B cell (primary cell): ENCODE measurements around the gene KRT80. TPM values are rescaled to one million over a fixed set of nuclear protein-coding genes. Genes with fewer than 3 reads are reported as not detected.

Source experiments
- ATAC-seq: fragments of 200-7000 bp; cut with Tn5 transposase; one replicate; pipeline ENCODE4 v1.10.0; 2021; ENCODE audit warnings: low read depth, mild to moderate bottlenecking, moderate number of reproducible peaks, moderate library complexity
- CTCF ChIA-PET: fragments of 350-600 bp; sonication (Branson Sonifier 250); formaldehyde crosslinking; loops from one replicate; lab custom pipeline; 2021; ENCODE audit warnings: antibody characterized with exemption, inconsistent platforms; lab: Charles Lee
- POLR2A ChIA-PET: fragments of 350-600 bp; sonication (Branson Sonifier 250); formaldehyde crosslinking; loops from one replicate; lab custom pipeline; 2021; ENCODE audit warnings: antibody characterized with exemption; lab: Charles Lee
- DNase-seq: peaks from one replicate; pipeline ENCODE4 v3.0.0; 2013
- H2AFZ ChIP-seq: 2 replicates; pipeline ENCODE4 v1.6.1; 2012; ENCODE audit warnings: mild to moderate bottlenecking, low read depth, low read length; ENCODE audit not compliant: insufficient read depth, poor library complexity, severe bottlenecking
- H3K27ac ChIP-seq, 2 donors: 1 replicate in 1 of 2; 2 replicates in 1 of 2; pipeline ENCODE4 v1.5.1; 2012 to 2013; ENCODE audit warnings: low read length in 2 of 2, mild to moderate bottlenecking in 2 of 2, moderate library complexity in 1 of 2
- H3K27me3 ChIP-seq, 4 experiments: fragments of 200-600 bp in 1 of 4; sonication (generic) in 1 of 4; replicated peaks in 1 of 4; 1 replicate in 2 of 4; 2 replicates in 2 of 4; pipeline versions ENCODE4 v1.6.1 to v1.7.0; 2013 to 2016; ENCODE audit warnings: low read length in 3 of 4, mild to moderate bottlenecking in 2 of 4, mixed read lengths in 1 of 4, moderate library complexity in 1 of 4; ENCODE audit not compliant: insufficient read depth in 4 of 4, control insufficient read depth in 3 of 4; ENCODE audit errors: control extremely low read depth in 1 of 4
- H3K36me3 ChIP-seq, 2 experiments: replicated peaks in 1 of 2; 1 replicate in 1 of 2; 2 replicates in 1 of 2; pipeline versions ENCODE4 v1.6.1 to v1.7.1; 2013; ENCODE audit warnings: low read length in 1 of 2; ENCODE audit not compliant: insufficient read depth in 2 of 2, control insufficient read depth in 1 of 2; ENCODE audit errors: control extremely low read depth in 1 of 2, extremely low read depth in 1 of 2
- H3K4me1 ChIP-seq, 2 donors: fragments of 200-600 bp in 1 of 2; sonication (generic) in 1 of 2; 1 replicate in 1 of 2; 2 replicates in 1 of 2; pipeline versions ENCODE4 v1.5.1 to v1.6.1; 2013 to 2017; ENCODE audit warnings: low read length in 2 of 2; ENCODE audit not compliant: control insufficient read depth in 2 of 2, insufficient read depth in 2 of 2
- H3K4me2 ChIP-seq: replicated peaks from 2 replicates; pipeline ENCODE3; 2012; ENCODE audit warnings: mild to moderate bottlenecking, low read depth, low read length; ENCODE audit not compliant: poor library complexity, severe bottlenecking
- H3K4me3 ChIP-seq, 5 experiments: fragments of 200-600 bp in 1 of 5; sonication (generic) in 1 of 5; 1 replicate in 3 of 5; 2 replicates in 2 of 5; pipeline versions ENCODE4 v1.5.1 to v1.7.0; 2011 to 2016; ENCODE audit warnings: low read length in 4 of 5, mild to moderate bottlenecking in 4 of 5, low read depth in 2 of 5, control low read depth in 1 of 5, moderate library complexity in 1 of 5; ENCODE audit not compliant: insufficient read depth in 1 of 5; ENCODE audit errors: control extremely low read depth in 1 of 5, extremely low read depth in 1 of 5
- H3K79me2 ChIP-seq: fragments of 200-600 bp; sonication (generic); one replicate; pipeline ENCODE4 v1.6.0; 2016; ENCODE audit warnings: low read length; ENCODE audit not compliant: control insufficient read depth, insufficient read depth
- H3K9ac ChIP-seq: fragments of 200-600 bp; sonication (generic); 2 replicates; pipeline ENCODE4 v1.6.1; 2017; ENCODE audit warnings: mild to moderate bottlenecking, low read length, moderate library complexity
- H3K9me3 ChIP-seq, 3 donors: one replicate each; pipeline versions ENCODE4 v1.6.1 to v1.7.1; 2013; ENCODE audit warnings: low read length in 2 of 3; ENCODE audit not compliant: control insufficient read depth in 2 of 3, insufficient read depth in 1 of 3; ENCODE audit errors: control extremely low read depth in 1 of 3
- H4K20me1 ChIP-seq: 2 replicates; pipeline ENCODE4 v1.6.0; 2012; ENCODE audit warnings: mild to moderate bottlenecking, low read length; ENCODE audit not compliant: insufficient read depth, control insufficient read depth, poor library complexity, severe bottlenecking
- H3K27ac Mint-ChIP-seq: one replicate; pipeline ENCODE4 v1.8.0; 2021; ENCODE audit warnings: mixed read lengths
- H3K27me3 Mint-ChIP-seq: one replicate; pipeline ENCODE4 v1.8.0; 2021; ENCODE audit warnings: mixed read lengths
- H3K4me1 Mint-ChIP-seq: one replicate; pipeline ENCODE4 v1.8.0; 2021; ENCODE audit warnings: mixed read lengths
- H3K4me3 Mint-ChIP-seq: one replicate; pipeline ENCODE4 v1.8.0; 2021; ENCODE audit warnings: mixed read lengths
- H3K9me3 Mint-ChIP-seq: one replicate; pipeline ENCODE4 v1.8.0; 2022; ENCODE audit warnings: mixed read lengths; ENCODE audit not compliant: insufficient read depth
- EZH2 ChIP-seq: IDR thresholded peaks from 2 replicates; pipeline ENCODE4 v1.6.1; 2012; ENCODE audit warnings: borderline replicate concordance, low read depth, mild to moderate bottlenecking, moderate library complexity, low read length; ENCODE audit not compliant: insufficient read depth, poor library complexity, severe bottlenecking
- whole genome bisulfite sequencing: methylation state at CpG from one replicate; pipeline ENCODE4 v1.1.5; 2013; ENCODE audit warnings: missing lambda C conversion rate; ENCODE audit not compliant: insufficient coverage; 5-methylcytosine and 5-hydroxymethylcytosine counted together
- intact Hi-C: fragments of 100-400 bp; cut with micrococcal nuclease; formaldehyde crosslinking; loops from one replicate; pipeline ENCODE4 v1.10.0; 2022
- polyA plus RNA-seq: library from polyadenylated mRNA; depleted of rRNA; stranded (reverse); fragments of >200 nt; gene quantifications from 2 replicates; pipeline ENCODE4 v1.2.3, GENCODE V29; 2012
- total RNA-seq, 2 donors: library from RNA; stranded (reverse); fragments of 120-200 nt in 1 of 2; gene quantifications; 1 replicate in 1 of 2; 2 replicates in 1 of 2; pipeline versions ENCODE4 v1.2.3 to v1.2.4, GENCODE V29; 2013 to 2022
- TF ChIP-seq, protein P1 (sequence below): fragments of 200-600 bp; IDR thresholded peaks from one replicate; pipeline ENCODE4 v1.8.0; 2022; ENCODE audit warnings: antibody characterized with exemption, mild to moderate bottlenecking

The KRT80 gene
- total and polyA plus RNA-seq, 2 donors (not counting 1 experiment from before 2014, with no cell fraction given) = not detected

DNA sequence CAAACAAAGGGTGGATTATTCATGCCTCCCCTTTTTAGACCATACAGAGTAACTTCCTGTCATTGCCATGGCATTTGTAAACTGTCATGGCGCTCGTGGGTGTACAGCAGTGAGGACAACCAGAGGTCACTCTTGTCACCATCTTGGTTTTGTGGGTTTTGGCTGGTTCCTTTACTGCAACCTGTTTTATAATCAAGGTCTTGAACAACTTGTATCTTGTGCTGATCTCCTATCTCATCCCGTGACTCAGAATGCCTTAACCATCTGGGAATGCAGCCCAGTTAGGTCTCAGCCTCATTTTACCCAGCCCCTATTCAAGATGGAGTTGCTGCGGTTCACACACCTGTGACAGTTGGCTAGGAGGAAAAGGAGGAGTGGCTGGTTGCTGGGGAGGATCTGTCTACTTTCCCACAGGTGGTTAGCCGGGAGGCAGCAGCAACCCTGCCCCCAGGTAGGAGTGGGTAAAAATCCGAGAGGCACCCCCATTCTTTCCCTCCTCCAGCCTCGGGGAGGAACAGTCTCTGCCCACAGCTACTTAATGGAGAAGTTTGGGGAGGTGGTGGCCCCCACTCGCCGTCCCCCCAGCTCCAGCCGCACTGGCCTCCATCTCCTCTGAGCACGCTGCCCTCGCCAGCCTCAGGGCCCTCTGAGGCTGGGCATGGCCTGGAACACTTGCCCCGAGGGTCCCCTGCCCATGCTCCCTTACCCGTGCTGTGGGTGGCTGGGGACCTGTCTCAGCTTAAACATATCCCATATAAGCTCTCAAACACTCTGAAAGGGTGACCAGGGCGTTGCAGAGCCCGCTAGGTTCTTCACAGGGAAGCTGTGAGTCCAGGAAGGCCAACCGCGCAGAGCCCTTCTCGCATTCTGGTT is 70.6 kb downstream of the KRT80 start:
- Histone ChIP-seq H3K79me2 (no peaks in the 10 kb centered on the region), H3K9ac (no peak overlapping the region), H3K36me3 (no peaks in the 10 kb centered on the region), H3K4me1 (peaks cover 29 to 39% of the 10 kb centered on the region in 2 donors), H3K27ac (no peak overlapping the region), H4K20me1 (no peaks in the 10 kb centered on the region), H3K4me2 (peak overlapping the region; percentile 24), H3K9me3 (no peaks in the 10 kb centered on the region), H3K27me3 (peaks cover 0 to 20% (median 5%) of the 10 kb centered on the region in 4 experiments), H3K4me3 (no peak overlapping the region), H2AFZ (no peak overlapping the region)
- Mint-ChIP-seq H3K27me3 (peaks cover 10% of the 10 kb centered on the region), H3K4me1 (peaks cover 46% of the 10 kb centered on the region), H3K9me3 (no peaks in the 10 kb centered on the region), H3K4me3 (no peak overlapping the region), H3K27ac (no peak overlapping the region)
- POLR2A ChIA-PET = interaction anchor here (0.6 to 0.9 kb wide), 2 partner anchors 28 to 96 kb away, joined by 3 to 5 read pairs; no protein-coding TSS in a partner anchor
- CTCF ChIA-PET = interaction anchor here (0.5 to 11.3 kb wide), 13 partner anchors 9 to 363 kb away, joined by 3 to 407 read pairs (median 4); no protein-coding TSS in a partner anchor
- intact Hi-C loops = no loop called here
- TF ChIP-seq, protein P1, sequence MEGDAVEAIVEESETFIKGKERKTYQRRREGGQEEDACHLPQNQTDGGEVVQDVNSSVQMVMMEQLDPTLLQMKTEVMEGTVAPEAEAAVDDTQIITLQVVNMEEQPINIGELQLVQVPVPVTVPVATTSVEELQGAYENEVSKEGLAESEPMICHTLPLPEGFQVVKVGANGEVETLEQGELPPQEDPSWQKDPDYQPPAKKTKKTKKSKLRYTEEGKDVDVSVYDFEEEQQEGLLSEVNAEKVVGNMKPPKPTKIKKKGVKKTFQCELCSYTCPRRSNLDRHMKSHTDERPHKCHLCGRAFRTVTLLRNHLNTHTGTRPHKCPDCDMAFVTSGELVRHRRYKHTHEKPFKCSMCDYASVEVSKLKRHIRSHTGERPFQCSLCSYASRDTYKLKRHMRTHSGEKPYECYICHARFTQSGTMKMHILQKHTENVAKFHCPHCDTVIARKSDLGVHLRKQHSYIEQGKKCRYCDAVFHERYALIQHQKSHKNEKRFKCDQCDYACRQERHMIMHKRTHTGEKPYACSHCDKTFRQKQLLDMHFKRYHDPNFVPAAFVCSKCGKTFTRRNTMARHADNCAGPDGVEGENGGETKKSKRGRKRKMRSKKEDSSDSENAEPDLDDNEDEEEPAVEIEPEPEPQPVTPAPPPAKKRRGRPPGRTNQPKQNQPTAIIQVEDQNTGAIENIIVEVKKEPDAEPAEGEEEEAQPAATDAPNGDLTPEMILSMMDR = no peak
- TF ChIP-seq EZH2 = no peak
- ATAC-seq (no peak), DNase-seq (no peak)
- WGBS = 70% methylated on average over 12 of the region's 19 CpGs
